Hepatocyte (in vitro differentiated cells): ENCODE results near the gene STX8.

Source experiments
- CTCF ChIP-seq: fragments of 200-600 bp; sonication (generic); IDR thresholded peaks from 2 replicates; pipeline ENCODE4 v1.5.1; 2016; ENCODE audit warnings: antibody characterized with exemption, mild to moderate bottlenecking; ENCODE audit not compliant: poor library complexity
- EZH2 ChIP-seq: fragments of 200-600 bp; sonication (generic); IDR thresholded peaks from 2 replicates; pipeline ENCODE4 v1.6.1; 2016; ENCODE audit warnings: antibody characterized with exemption, mild to moderate bottlenecking, borderline replicate concordance
- EZH2phosphoT487 ChIP-seq: fragments of 200-600 bp; sonication (generic); IDR thresholded peaks from one replicate; pipeline ENCODE4 v1.6.1; 2018; ENCODE audit warnings: antibody characterized with exemption, mild to moderate bottlenecking, low read depth, moderate library complexity; ENCODE audit not compliant: unreplicated experiment, severe bottlenecking

DNA sequence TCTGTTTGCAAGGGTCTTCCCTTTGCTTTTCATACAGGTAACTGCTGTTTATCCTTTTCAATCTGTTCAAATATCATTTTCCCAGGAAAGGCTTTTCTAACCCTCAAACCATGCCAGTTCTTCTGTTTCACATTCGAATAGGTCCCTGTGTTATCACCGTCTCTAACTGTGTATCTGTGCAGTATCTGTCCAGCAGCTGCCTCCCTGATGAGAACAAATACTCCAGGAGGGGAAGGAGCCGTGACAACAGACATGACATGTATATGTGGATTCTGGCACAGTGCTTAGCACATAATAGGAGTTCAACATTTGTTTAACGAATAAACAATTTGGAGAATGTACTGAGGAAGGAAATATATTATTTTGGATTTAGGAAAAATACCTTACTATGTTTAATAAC is 95.7 kb downstream of the STX8 start:
- TF ChIP-seq CTCF = no peak
- no peak for TF ChIP-seq EZH2
- no peak for TF ChIP-seq EZH2phosphoT487
